SHP77 treated with DMSO at 0.1 percent for 48 hours (cell line): Measurements from ENCODE around the gene CEBPG.
A peak's percentile ranks its signal among the peaks of the same experiment; 100 is the strongest.

Source experiments
- DNase-seq: peaks from one replicate; lab custom pipeline; 2025; lab: John Stamatoyannopoulos, UW

The CEBPG gene

DNA sequence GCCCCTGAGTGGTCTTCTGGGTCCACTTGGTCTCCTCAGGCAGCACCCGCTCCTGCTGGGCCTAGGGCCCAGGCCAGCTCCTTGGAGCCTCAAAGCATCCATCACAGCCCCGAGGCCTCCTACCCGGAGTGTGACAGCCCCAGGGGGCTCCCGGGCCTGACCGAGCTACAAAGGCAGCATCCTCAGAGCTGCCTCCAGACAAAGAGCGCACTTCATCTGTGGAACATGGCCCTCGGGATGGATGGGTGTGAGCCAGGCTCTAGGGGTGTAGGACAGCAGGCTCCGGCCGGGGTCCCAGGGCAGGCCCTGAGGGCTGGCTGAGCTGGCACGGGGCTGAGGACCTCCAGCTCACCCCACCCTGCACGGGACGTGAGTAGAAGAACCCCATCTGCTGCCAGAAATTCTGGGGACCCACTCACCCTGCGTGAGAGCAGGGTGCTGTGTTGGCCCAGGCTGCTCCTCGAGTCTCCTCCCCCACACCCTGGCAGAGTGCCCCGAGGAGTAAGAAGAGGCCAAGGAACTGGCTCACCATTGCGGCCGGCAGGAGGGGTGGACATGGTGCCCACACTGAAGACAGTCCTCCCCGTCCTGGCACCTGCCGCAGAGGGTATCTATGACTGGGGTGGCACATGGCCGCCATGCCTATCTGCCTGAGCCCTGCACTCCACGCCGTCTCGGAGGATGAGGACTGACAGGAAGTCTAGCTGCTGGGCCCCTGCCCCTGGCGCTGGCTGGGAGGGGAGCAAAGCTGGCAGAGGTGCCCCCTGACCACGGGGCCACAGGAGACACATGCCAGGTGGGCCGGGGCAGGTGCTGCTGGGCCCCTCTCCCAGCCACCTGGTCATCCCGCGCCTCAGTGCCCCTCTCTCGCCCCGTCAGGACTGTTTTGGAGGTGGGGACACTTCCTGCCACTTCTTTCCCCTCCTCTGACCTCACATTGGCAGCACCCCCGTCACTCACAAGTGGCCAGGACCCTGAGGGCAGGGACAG, 22.3 kb downstream of the CEBPG start:
- DNase-seq = no peak

DNA sequence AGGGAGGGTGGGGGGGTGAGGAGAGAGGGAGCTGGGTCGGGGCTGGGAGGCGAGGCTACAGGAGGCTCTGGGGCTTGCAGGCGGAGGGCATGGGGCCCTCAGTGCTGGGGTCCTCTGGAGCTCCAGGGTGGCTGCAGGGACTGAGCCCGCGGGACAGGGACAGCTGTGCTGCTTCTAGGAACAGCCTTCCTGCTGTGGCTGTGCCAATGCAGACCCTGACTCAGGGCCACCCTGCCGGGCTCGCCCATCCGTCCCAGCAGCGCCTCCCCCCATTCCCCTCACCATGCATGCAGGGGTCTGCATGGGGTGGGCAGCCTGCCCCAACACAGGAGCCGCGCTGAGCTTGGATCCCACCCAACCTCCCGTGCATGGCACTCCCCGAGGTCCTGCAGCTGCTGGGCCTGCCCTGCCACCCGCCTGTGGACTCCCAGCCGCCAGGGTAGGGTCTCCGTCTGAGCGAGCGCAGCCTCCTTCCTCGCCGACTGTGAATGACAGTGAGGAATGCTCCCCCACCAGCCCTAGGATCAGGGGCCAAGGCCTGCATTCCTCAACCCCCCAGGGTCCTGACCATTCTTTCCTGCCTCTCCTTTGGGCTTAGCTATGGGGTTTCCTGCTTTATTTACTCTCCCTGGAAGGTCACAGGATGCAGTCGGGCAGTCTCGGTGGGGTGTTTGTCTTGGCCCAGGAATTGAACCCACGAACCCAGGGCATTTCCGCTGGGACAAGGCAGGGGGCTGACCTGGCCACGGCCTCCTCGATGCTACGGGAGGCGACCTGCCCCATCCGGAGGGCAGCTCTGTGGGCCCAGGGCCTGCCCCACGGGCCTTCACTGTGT, 23.4 kb downstream of the CEBPG start:
- DNase-seq = no peak

- DNase-seq = no peak
Measured at GRCh38 chr19:33397536-33398360, 24.2 kb downstream of the CEBPG start.

DNA sequence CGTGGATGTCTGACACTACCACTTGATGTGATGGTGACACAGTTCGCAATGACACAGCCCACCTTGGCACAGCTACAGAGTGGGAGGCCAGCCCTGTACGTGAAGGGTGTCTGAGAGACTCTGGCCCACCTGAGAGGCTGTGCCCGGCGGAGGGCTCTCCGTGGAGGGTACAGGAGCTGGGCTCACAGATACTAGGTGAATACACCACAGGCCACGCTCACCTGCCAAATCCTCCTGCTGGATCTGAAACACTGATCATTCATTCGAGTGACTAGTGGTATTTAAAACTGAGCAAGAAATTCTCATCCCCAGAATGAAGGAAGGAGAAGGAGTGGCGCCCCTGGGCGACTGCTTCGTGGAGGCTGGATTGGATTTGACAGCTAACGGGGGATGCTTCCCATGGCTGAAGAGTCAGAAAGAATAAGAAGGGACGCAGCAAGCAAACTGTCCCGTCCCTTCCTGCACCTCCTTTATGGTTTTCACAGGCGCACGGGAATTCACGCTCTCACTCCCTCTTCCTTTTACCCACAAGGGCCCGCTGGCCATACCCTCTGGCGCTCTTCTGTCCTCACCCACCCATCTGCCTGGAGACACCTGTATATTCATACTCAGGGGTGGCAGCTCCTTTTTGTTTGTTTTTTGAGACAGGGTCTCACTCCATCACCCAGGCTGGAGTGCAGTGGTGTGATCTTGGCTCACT, 25.0 kb downstream of the CEBPG start:
- DNase-seq = no peak

- DNase-seq = no peak
Measured at GRCh38 chr19:33399081-33399744, 25.7 kb downstream of the CEBPG start.

GRCh38 chr19:33399745-33400681, 26.5 kb downstream of the CEBPG start:
- DNase-seq = no peak

DNA sequence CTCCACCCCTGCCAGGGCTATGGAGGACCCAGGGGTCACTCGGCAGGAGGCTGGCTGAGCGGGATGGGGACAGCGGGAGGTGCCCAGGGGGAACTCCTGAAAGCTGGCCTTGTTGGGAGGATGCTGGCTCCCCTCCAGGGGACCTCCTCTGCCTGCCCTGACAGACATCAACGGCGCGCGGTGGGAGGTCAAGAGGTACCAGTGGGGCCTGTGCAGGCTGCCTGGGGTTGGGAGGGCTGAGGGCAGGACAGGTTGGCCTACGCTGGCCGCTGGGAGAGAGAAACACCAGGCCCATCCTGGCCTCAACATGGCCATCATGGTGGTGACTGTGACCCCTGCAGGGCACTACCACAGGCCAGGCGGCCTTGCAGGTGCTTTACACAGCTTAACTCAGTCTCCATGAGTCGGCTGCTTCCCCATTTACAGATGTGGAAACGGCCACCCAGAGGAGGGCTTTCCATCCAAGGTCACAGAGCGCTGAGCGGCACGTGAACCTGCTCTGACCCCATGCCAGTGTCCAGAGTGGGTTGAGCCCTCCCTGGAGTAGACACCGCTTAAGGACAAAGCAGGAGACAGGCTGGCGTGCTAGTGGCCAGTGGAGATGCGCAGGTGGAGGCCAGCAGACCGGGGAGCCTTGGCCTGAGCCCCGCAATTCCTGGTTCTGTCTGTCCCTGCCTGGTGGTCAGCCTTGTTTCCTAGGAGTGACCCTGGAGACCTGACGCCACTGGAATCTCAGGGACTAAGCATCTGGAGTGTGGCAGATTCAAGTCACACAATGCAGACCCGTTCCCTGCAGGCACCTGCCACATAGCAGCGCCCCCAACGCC, 27.6 kb downstream of the CEBPG start:
- DNase-seq = no peak

GRCh38 chr19:33401683-33402420, 28.3 kb downstream of the CEBPG start:
- DNase-seq = no peak

GRCh38 chr19:33402421-33403220, 29.1 kb downstream of the CEBPG start:
- no peak for DNase-seq

DNA sequence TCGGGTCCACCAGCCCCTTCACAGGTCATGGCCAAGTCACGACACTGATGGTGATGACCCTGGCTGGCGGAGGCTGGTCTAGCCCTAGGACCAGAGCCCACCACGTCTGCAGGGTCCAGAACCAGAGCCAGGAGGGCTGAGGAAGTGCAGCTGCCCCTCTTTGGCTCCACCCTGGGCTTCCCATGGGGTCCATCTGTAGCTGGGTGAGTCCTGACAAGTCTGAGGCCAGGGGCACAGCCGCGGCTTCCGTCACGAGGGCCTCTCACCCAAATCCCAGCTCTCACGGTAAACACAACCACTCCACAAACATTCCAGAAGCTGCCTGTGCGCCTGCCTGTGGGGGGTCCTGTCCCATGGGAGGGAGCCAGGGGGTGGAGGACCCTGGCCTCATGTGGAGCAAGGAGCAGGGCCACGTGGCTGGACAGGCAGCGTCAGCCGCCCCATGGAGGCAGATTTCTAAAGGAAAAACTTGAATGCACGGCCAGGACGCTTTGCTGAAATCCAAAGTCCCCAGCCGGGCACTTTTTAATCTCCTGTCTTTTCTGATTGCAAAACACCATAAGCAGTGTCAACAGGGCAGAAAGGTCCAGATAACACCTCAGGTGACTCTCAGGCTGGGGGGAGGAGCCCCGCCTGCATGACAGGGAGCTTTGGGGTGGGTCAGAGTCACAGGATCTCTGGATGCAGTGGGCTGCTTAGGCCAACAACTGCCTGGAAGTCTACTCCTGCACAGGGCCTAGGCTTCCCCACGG, 29.9 kb downstream of the CEBPG start:
- no peak for DNase-seq

DNA sequence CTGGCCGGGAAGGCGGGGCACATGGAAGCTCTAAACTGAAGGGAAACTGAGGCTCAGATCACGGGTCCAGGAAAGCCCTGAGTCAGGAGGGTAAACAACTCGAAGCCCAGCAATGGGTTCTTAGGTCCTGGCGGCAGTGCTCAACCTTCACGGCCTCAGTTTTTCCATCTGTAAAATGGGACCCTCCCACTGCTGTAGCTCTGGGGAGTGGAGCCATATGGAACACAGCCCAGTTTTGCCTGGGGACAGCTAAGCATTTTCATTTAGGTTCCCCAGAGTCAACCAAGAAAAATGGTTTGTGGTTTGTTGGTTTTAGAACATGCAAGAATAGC, 30.4 kb downstream of the CEBPG start:
- no peak for DNase-seq

DNA sequence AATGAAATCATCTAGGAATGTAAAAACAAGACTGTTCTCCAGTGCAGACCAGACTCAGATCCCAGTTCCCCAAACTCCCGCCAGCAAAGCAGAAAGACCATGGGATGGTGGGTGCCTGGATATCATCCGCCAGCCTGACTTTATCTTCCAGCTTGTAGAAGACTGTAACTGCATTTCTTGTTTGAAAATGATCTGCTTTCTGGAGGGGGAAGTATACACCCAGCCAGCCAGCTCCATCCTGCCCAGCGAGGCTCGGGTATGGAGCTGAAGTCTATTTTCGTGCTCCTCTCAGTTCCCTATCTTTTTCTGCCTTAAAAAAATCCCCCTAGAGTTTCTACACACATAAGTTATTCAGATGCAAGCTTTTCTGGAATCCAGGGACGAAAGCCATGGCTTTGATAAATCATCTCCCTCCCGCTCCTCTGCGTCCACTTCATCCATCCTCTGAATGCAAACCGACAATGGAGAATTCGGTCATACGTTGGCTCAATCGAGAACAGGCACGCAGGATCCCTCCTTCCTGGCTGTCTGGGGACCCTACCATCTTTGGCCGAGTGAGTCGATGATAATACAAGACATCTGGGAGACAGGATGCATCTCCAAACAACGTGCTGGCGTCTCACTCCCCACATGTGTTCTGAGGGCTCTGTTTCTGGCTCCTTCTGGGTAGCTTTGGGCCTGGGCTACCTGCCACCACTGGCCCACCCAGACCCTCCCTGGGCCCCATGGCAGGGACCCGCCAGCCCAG, 31.2 kb downstream of the CEBPG start:
- no peak for DNase-seq

- no peak for DNase-seq
Measured at GRCh38 chr19:33405254-33405552, 31.7 kb downstream of the CEBPG start.

- no peak for DNase-seq
Measured at GRCh38 chr19:33405553-33406461, 32.3 kb downstream of the CEBPG start.

DNA sequence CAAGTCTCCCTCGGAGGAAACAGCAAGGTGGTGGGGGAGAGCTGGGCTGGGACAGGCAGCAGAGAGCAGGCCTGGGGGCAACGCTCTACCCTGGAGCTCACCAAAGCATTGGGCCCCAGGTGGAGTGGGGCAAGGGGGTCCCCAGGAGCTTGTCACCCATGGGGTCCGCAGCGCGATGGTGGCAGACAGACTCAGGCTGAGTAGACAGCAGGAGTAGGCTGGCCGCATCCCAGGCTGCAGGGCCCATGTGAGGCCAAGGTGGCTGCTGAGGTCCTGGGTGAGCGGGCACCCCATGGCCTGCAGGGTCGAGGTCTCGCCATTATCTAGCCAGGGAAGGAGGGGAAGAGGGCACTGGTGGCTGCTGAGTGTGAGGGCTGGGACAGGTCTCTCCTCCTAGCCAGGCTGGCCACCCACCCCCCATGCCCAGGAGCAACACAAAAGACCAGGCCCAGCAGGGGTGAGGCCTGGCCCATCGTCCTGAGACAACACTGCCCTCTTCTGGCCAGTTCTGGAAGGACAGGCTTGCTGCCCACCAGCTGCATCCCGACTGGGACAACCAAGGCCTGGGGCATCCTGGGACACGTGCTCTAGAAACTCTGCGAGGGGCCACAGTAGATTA, 33.1 kb downstream of the CEBPG start:
- peak; percentile 9 for DNase-seq
